GM12864 (cell line): ENCODE results near the gene SGTB.
A peak's percentile ranks its signal among the peaks of the same experiment; 100 is the strongest.

Source experiments
- DNase-seq: peaks from one replicate; pipeline ENCODE4 v3.0.0-alpha.2; 2011; ENCODE audit warnings: low read depth
- H3K4me3 ChIP-seq: 2 replicates; pipeline ENCODE4 v1.5.1; 2011; ENCODE audit warnings: mild to moderate bottlenecking, low read depth, low read length, control low read depth
- CTCF ChIP-seq: IDR thresholded peaks from 2 replicates; pipeline ENCODE4 v1.5.1; 2011; ENCODE audit warnings: low read depth, mild to moderate bottlenecking, moderate library complexity, low read length, control low read depth, inconsistent platforms; ENCODE audit errors: missing control alignments

SGTB gene

GRCh38 chr5:65721050-65721719 is 724 bp downstream of the SGTB start:
- DNase-seq = no peak
- peak overlapping the region; percentile 74 for H3K4me3 ChIP-seq
- TF ChIP-seq CTCF = no peak

- TF ChIP-seq CTCF = no peak
- H3K4me3 ChIP-seq = no peak overlapping the region
- DNase-seq = no peak
Measured at GRCh38 chr5:65718576-65719310, 3.2 kb downstream of the SGTB start.

GRCh38 chr5:65708145-65708544 is 13.8 kb downstream of the SGTB start:
- DNase-seq = no peak
- TF ChIP-seq CTCF = no peak
- H3K4me3 ChIP-seq = no peak overlapping the region

DNA sequence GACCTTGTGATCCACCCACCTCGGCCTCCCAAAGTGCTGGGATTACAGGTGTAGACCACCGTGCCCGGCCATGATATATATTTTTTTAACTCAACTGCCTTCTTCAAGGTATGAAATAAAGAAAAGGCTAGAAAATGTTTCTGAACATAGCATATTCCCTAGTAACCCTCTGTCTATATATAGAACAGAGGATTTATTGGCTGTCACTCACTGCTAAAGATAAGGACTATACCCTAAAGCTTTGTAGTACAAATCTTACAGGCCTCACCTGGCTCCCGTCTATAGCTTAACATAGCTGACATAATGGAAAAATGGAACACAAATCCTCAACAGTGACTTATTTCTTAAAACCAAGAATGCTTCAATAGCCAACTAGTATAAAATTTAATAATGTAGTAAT is 14.2 kb downstream of the SGTB start:
- TF ChIP-seq CTCF = no peak
- H3K4me3 ChIP-seq = no peak overlapping the region
- no peak for DNase-seq

DNA sequence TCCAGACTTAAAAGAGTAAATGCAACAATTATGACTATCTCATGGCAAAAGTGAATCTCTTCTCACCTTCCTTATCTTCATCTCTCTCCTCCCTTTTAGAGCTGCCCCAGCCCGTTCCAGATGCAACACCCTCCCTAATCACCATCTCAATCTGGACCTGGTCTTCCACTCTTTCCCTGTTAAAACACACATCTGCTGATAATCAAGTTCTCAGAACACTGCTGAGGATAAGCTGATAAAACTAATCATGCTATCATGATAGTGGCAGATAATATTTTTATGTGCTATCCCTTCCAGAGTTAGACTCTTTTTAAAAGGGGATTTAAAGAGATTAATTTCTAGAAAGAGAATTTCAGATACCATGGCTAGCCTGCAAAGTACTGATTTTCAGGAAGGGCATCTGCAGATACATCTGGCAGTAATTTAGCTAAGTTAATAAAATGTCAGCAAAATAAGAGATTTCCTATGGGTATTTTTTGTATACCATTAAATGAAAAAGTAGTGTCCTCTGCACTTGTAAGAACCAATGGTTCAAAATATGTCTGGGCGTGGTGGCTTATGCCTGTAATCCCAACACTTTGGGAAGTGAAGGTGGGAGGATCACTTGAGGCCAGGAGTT is 17.2 kb downstream of the SGTB start:
- no peak for DNase-seq
- no peak overlapping the region for H3K4me3 ChIP-seq
- TF ChIP-seq CTCF = no peak

- DNase-seq = no peak
- no peak for TF ChIP-seq CTCF
- H3K4me3 ChIP-seq = no peak overlapping the region
Measured at GRCh38 chr5:65702036-65702435, 19.9 kb downstream of the SGTB start.

- no peak for TF ChIP-seq CTCF
- H3K4me3 ChIP-seq = no peak overlapping the region
- no peak for DNase-seq
Measured at GRCh38 chr5:65699338-65699737, 22.6 kb downstream of the SGTB start.
